ENCODE results near the gene MED27.

DNA sequence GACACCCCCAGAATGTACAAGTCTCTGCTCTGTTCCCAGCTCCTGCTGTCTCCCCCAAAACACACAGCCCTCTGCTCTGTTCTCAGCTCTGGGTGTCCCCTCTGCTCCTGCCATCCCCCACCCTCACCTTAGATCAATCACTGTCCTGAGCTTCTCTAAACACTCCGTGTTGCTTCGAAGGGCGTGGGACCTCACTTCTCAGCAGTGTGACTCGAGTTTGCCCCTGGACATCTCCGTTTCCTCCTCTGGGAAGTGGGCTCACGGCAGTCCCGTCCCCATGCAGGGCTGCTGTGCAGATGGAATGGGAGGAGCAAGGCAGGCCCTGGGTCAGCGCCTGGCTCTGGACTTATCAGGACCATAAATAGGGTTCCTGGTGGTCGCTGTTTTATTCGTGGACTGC lies 241.8 kb downstream of the MED27 start:
- TF ChIP-seq, protein P1, sequence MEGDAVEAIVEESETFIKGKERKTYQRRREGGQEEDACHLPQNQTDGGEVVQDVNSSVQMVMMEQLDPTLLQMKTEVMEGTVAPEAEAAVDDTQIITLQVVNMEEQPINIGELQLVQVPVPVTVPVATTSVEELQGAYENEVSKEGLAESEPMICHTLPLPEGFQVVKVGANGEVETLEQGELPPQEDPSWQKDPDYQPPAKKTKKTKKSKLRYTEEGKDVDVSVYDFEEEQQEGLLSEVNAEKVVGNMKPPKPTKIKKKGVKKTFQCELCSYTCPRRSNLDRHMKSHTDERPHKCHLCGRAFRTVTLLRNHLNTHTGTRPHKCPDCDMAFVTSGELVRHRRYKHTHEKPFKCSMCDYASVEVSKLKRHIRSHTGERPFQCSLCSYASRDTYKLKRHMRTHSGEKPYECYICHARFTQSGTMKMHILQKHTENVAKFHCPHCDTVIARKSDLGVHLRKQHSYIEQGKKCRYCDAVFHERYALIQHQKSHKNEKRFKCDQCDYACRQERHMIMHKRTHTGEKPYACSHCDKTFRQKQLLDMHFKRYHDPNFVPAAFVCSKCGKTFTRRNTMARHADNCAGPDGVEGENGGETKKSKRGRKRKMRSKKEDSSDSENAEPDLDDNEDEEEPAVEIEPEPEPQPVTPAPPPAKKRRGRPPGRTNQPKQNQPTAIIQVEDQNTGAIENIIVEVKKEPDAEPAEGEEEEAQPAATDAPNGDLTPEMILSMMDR (conservative IDR thresholded peaks at IDR 0.05; ENCODE audit: low read length) = no peak
- no peak for TF ChIP-seq EZH2phosphoT487 (IDR thresholded peaks at IDR 0.05; ENCODE audit: borderline replicate concordance)
